ENCODE results near the gene OLAH. TPM values are rescaled to one million over a fixed set of nuclear protein-coding genes. Genes with fewer than 3 reads are reported as not detected.
A peak's percentile ranks its signal among the peaks of the same experiment; 100 is the strongest.

Gene OLAH
- total RNA-seq, 1 experiment from 2014 or later = 1.4 TPM

DNA sequence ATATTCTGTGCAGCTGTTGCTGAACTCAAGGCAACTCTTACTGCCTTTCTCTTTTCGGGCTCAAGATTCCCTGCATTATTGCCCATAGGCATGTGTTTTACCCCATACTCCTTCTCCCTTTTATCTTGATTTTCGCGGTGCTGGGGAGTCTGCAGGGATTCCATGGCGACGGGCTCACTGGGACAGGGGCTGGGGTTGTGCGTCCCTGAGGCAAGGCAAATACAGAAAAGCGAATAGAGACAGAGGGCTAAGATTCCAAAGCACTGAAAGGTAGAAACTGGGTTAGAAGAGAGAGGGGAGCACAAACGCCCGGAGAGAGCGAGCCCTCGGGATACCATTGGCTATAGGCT lies 52.9 kb downstream of the OLAH start:
- Mint-ChIP-seq H3K4me3 (ENCODE audit: unreplicated experiment) (peak overlapping the region; percentile 94), H3K4me1 (ENCODE audit: insufficient read depth, unreplicated experiment) (peaks cover 16% of the 10 kb centered on the region), H3K36me3 (ENCODE audit: insufficient read depth, unreplicated experiment) (peaks cover 39% of the 10 kb centered on the region), H3K27ac (ENCODE audit: low read depth, unreplicated experiment) (peak overlapping the region; percentile 92), H3K9me3 (ENCODE audit: unreplicated experiment) (no peaks in the 10 kb centered on the region), H3K27me3 (ENCODE audit: insufficient read depth, unreplicated experiment) (no peaks in the 10 kb centered on the region)
- intact Hi-C loops (cut with micrococcal nuclease) = loop anchor here (5.0 kb wide), 1 partner anchor 259 kb away; the partner anchor contains the start of genes CDNF, HSPA14 and MSANTD7
- TF ChIP-seq, protein P1, sequence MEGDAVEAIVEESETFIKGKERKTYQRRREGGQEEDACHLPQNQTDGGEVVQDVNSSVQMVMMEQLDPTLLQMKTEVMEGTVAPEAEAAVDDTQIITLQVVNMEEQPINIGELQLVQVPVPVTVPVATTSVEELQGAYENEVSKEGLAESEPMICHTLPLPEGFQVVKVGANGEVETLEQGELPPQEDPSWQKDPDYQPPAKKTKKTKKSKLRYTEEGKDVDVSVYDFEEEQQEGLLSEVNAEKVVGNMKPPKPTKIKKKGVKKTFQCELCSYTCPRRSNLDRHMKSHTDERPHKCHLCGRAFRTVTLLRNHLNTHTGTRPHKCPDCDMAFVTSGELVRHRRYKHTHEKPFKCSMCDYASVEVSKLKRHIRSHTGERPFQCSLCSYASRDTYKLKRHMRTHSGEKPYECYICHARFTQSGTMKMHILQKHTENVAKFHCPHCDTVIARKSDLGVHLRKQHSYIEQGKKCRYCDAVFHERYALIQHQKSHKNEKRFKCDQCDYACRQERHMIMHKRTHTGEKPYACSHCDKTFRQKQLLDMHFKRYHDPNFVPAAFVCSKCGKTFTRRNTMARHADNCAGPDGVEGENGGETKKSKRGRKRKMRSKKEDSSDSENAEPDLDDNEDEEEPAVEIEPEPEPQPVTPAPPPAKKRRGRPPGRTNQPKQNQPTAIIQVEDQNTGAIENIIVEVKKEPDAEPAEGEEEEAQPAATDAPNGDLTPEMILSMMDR (IDR thresholded peaks at IDR 0.05; ENCODE audit: unreplicated experiment) = no peak
- no peak for DNase-seq (ENCODE audit: unreplicated experiment)
- BruUV-seq (replicated peaks) = TSS peak; percentile 49
- ChIA-PET CTCF (interaction anchor here (1.0 kb wide), 1 partner anchor 10 kb away, joined by 3 read pairs; no protein-coding TSS in a partner anchor), POLR2A (interaction anchor here (0.7 to 2.7 kb wide), 8 partner anchors 13 to 218 kb away, joined by 3 to 9 read pairs (median 4); partner anchors contain the start of genes DCLRE1C, NMT2 and SUV39H2)

DNA sequence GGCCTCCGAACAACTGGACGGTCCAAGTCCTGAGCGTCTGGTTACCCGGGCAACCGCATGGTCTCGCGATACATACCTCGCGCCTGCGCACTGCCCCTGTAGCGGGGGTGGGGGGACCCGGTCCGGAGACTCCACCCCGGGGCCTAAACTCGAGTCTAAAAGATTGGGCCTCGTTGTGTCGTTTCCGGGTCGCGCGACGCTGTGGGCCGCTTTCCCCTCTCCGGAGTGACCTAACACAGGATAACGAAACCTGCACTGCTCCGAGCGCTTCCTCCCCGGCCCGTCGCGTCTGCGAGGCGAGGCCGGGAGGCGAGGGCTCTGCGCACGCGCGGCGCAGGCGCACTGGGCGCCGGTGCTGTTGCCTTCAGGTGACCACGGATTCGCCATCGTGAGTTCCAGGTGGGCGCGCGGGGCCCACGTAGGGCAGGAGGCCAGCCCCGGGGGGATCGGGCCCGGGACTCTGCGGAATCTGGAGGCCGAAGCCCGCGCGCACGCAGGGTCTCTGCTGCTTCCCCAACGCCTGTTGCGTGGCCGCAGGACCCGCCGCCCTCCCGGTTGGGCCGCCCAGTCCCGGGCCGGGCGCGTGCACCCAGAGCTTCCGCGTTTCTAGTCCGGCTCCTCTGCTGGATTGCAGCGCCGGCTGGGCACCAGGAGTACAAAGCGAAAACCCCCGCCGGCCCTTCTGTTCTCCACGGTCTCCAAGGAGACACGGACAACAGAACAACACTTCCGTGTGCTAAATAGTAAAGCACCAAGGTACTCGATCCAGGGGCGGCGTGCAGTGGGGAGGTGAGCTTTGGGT lies 53.5 kb downstream of the OLAH start, which contains the start of gene RPP38:
TSS of gene RPP38 (plus strand) at position 345 of the 802 bp plus-strand sequence. CDS start 5,960 bp downstream, outside the sequence.
- intact Hi-C loops (cut with micrococcal nuclease) = loop anchor here (5.0 kb wide), 1 partner anchor 260 kb away; the partner anchor contains the start of genes CDNF, HSPA14 and MSANTD7
- no TSS peak for BruUV-seq (replicated peaks)

DNA sequence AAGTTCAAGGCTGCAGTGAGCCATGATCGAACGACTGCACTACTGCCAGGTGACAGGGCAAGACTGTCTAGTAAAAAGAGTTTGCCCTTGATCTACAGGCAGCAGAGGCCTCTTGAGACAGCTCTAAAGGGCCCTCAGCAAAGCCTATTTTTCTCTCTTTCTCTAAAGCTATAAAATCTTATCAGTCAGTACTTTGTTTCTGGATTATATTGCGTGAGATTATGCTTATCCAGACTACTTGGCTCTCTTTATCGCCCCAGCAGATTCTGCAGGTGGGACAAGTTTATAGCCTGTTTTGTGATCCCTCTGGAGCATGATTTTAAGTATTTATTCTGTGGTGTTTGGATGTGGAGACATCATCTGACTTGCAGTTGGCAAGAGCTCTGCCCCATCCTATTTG lies 56.1 kb downstream of the OLAH start:
- TF ChIP-seq, protein P1 (IDR thresholded peaks at IDR 0.05; ENCODE audit: unreplicated experiment) = no peak
- Mint-ChIP-seq H3K36me3 (ENCODE audit: insufficient read depth, unreplicated experiment) (peaks cover 69% of the 10 kb centered on the region), H3K27ac (ENCODE audit: low read depth, unreplicated experiment) (no peak overlapping the region), H3K4me1 (ENCODE audit: insufficient read depth, unreplicated experiment) (peaks cover 16% of the 10 kb centered on the region), H3K27me3 (ENCODE audit: insufficient read depth, unreplicated experiment) (no peaks in the 10 kb centered on the region), H3K9me3 (ENCODE audit: unreplicated experiment) (no peaks in the 10 kb centered on the region), H3K4me3 (ENCODE audit: unreplicated experiment) (no peak overlapping the region)
- ChIA-PET CTCF (interaction anchor here (0.6 to 2.0 kb wide), 5 partner anchors 8 to 791 kb away, joined by 3 to 9 read pairs (median 3); partner anchors contain the start of gene DCLRE1C), POLR2A (interaction anchor here (1.0 to 3.8 kb wide), 7 partner anchors 9 to 222 kb away, joined by 3 to 27 read pairs (median 4); partner anchors contain the start of genes DCLRE1C, MEIG1 and SUV39H2)
- no peak for DNase-seq (ENCODE audit: unreplicated experiment)
- intact Hi-C loops (cut with micrococcal nuclease) = loop anchor here (5.0 kb wide), 1 partner anchor 263 kb away; the partner anchor contains the start of genes CDNF, HSPA14 and MSANTD7
- BruUV-seq (replicated peaks) = no TSS peak

More for the DNA sequence above, 53.5 kb downstream of the OLAH start, which contains the start of gene RPP38:
- Mint-ChIP-seq H3K4me3 (ENCODE audit: unreplicated experiment) (peak within 1 kb of the TSS; percentile 94), H3K9me3 (ENCODE audit: unreplicated experiment) (no peaks in the 10 kb centered on the region), H3K27ac (ENCODE audit: low read depth, unreplicated experiment) (peak within 1 kb of the TSS; percentile 92), H3K4me1 (ENCODE audit: insufficient read depth, unreplicated experiment) (peaks cover 16% of the 10 kb centered on the region), H3K36me3 (ENCODE audit: insufficient read depth, unreplicated experiment) (peaks cover 44% of the 10 kb centered on the region), H3K27me3 (ENCODE audit: insufficient read depth, unreplicated experiment) (no peaks in the 10 kb centered on the region)
- TF ChIP-seq, protein P1 (IDR thresholded peaks at IDR 0.05; ENCODE audit: unreplicated experiment) = no peak
- CTCF ChIA-PET = interaction anchor here (0.6 to 1.3 kb wide), 3 partner anchors 10 to 155 kb away, joined by 3 to 5 read pairs (median 3); no protein-coding TSS in a partner anchor
- POLR2A ChIA-PET = interaction anchor here (0.8 to 3.8 kb wide), 16 partner anchors 9 to 273 kb away, joined by 3 to 27 read pairs (median 5); partner anchors contain the start of genes DCLRE1C, FAM171A1, MEIG1 and NMT2
- peak; percentile 96 for DNase-seq (ENCODE audit: unreplicated experiment)

DNA sequence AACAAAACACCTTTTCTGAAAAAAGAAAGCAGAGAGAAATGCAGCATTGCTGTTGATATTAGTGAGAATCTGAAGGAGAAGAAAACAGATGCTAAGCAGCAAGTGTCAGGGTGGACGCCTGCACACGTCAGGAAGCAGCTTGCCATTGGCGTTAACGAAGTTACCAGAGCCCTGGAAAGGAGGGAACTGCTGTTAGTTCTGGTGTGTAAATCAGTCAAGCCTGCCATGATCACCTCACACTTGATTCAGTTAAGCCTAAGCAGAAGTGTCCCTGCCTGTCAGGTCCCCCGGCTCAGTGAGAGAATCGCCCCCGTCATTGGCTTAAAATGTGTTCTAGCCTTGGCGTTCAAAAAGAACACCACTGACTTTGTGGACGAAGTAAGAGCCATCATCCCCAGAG lies 59.8 kb downstream of the OLAH start:
- TF ChIP-seq, protein P1 (IDR thresholded peaks at IDR 0.05; ENCODE audit: unreplicated experiment) = no peak
- Mint-ChIP-seq H3K27ac (ENCODE audit: low read depth, unreplicated experiment) (no peak overlapping the region), H3K4me1 (ENCODE audit: insufficient read depth, unreplicated experiment) (peaks cover 6% of the 10 kb centered on the region), H3K4me3 (ENCODE audit: unreplicated experiment) (no peak overlapping the region), H3K36me3 (ENCODE audit: insufficient read depth, unreplicated experiment) (peaks cover 81% of the 10 kb centered on the region), H3K9me3 (ENCODE audit: unreplicated experiment) (no peaks in the 10 kb centered on the region), H3K27me3 (ENCODE audit: insufficient read depth, unreplicated experiment) (no peaks in the 10 kb centered on the region)
- BruUV-seq (replicated peaks) = no TSS peak
- CTCF ChIA-PET = interaction anchor here (0.5 to 0.7 kb wide), 3 partner anchors 10 to 1386 kb away, joined by 3 to 5 read pairs (median 3); no protein-coding TSS in a partner anchor
- POLR2A ChIA-PET = no interaction called here
- intact Hi-C loops (cut with micrococcal nuclease) = no loop called here
- no peak for DNase-seq (ENCODE audit: unreplicated experiment)
